Measurements from ENCODE around the gene ING3.
A peak's percentile ranks its signal among the peaks of the same experiment; 100 is the strongest.

GRCh38 chr7:120950539-120951308 lies at the start of gene ING3:
- TF ChIP-seq POLR2A (IDR thresholded peaks at IDR 0.05) (peak; percentile 52 to 60), CTCF (IDR thresholded peaks at IDR 0.05 in 4 of 5, conservative IDR thresholded peaks at IDR 0.05 in 1 of 5) (no peak)

Data from gastrocnemius medialis (tissue), 4 donors.